NCI-H1105 (cell line): Measurements from ENCODE around the gene H2BK1.

Experiments
- DNase-seq: peaks from one replicate; lab custom pipeline; 2025; lab: John Stamatoyannopoulos, UW

H2BK1 gene

GRCh38 chr7:151204383-151205032, 5.8 kb downstream of the H2BK1 start:
- no peak for DNase-seq

- no peak for DNase-seq
Measured at GRCh38 chr7:151202836-151203235, 7.5 kb downstream of the H2BK1 start.

GRCh38 chr7:151201751-151202150, 8.5 kb downstream of the H2BK1 start:
- DNase-seq, result no peak

GRCh38 chr7:151201344-151201743, 8.9 kb downstream of the H2BK1 start:
- no peak for DNase-seq

GRCh38 chr7:151198945-151199848, 11.1 kb downstream of the H2BK1 start:
- no peak for DNase-seq

- DNase-seq, result no peak
Measured at GRCh38 chr7:151197932-151198331, 12.4 kb downstream of the H2BK1 start.

- no peak for DNase-seq
Measured at GRCh38 chr7:151195616-151196450, 14.5 kb downstream of the H2BK1 start.

- DNase-seq, result no peak
Measured at GRCh38 chr7:151194188-151194587, 16.1 kb downstream of the H2BK1 start.

GRCh38 chr7:151193203-151193978, 16.9 kb downstream of the H2BK1 start:
- no peak for DNase-seq

GRCh38 chr7:151192002-151192539, 18.2 kb downstream of the H2BK1 start:
- no peak for DNase-seq

GRCh38 chr7:151191544-151191943, 18.7 kb downstream of the H2BK1 start:
- no peak for DNase-seq

- no peak for DNase-seq
Measured at GRCh38 chr7:151189038-151189437, 21.2 kb downstream of the H2BK1 start.

- no peak for DNase-seq
Measured at GRCh38 chr7:151188252-151188542, 22.1 kb downstream of the H2BK1 start.

GRCh38 chr7:151187409-151188251, 22.7 kb downstream of the H2BK1 start:
- no peak for DNase-seq

GRCh38 chr7:151186640-151187408, 23.5 kb downstream of the H2BK1 start, which contains the start of gene ASB10:
Gene ASB10 (minus strand): TSS chr7:151187250. CDS start chr7:151187130, 120 bp downstream.
- no peak for DNase-seq

GRCh38 chr7:151185762-151186639, 24.3 kb downstream of the H2BK1 start:
- no peak for DNase-seq

GRCh38 chr7:151181011-151181431, 29.3 kb downstream of the H2BK1 start:
- no peak for DNase-seq

- DNase-seq, result no peak
Measured at GRCh38 chr7:151179946-151180345, 30.3 kb downstream of the H2BK1 start.
